ENCODE data around the gene LMNA.

- no peak for TF ChIP-seq EP300 (IDR thresholded peaks at IDR 0.05; ENCODE audit: borderline replicate concordance)
- TF ChIP-seq RAD21 (IDR thresholded peaks at IDR 0.05; ENCODE audit: low read depth): no peak
- no peak for TF ChIP-seq FOXM1 (IDR thresholded peaks at IDR 0.05; ENCODE audit: borderline replicate concordance, low read depth)
- no peak for TF ChIP-seq CREB1 (IDR thresholded peaks at IDR 0.05; ENCODE audit: low read depth)
- TF ChIP-seq TAF1 (IDR thresholded peaks at IDR 0.05; ENCODE audit: low read depth): no peak
- no peak for TF ChIP-seq YY1 (IDR thresholded peaks at IDR 0.05; ENCODE audit: low read depth)
- no peak for TF ChIP-seq CEBPB (IDR thresholded peaks at IDR 0.05)
Observed at GRCh38 chr1:156121457-156121856, 6.9 kb downstream of the LMNA start.

Measured in Ishikawa (cell line).